HG02678 (cell line): ENCODE measurements around the gene CCDC68.
A peak's percentile ranks its signal among the peaks of the same experiment; 100 is the strongest.
"Not testable (repeated sequence)": the region's sequence is repeated elsewhere in the genome, so short reads cannot be mapped to it uniquely, and the experiment has no call there.

ENCODE experiments used
- ATAC-seq: cut with Tn5 transposase; IDR thresholded peaks from one replicate; pipeline ENCODE4 v1.9.1; 2021; ENCODE audit warnings: mild to moderate bottlenecking, moderate library complexity; ENCODE audit not compliant: unreplicated experiment

The CCDC68 gene

DNA sequence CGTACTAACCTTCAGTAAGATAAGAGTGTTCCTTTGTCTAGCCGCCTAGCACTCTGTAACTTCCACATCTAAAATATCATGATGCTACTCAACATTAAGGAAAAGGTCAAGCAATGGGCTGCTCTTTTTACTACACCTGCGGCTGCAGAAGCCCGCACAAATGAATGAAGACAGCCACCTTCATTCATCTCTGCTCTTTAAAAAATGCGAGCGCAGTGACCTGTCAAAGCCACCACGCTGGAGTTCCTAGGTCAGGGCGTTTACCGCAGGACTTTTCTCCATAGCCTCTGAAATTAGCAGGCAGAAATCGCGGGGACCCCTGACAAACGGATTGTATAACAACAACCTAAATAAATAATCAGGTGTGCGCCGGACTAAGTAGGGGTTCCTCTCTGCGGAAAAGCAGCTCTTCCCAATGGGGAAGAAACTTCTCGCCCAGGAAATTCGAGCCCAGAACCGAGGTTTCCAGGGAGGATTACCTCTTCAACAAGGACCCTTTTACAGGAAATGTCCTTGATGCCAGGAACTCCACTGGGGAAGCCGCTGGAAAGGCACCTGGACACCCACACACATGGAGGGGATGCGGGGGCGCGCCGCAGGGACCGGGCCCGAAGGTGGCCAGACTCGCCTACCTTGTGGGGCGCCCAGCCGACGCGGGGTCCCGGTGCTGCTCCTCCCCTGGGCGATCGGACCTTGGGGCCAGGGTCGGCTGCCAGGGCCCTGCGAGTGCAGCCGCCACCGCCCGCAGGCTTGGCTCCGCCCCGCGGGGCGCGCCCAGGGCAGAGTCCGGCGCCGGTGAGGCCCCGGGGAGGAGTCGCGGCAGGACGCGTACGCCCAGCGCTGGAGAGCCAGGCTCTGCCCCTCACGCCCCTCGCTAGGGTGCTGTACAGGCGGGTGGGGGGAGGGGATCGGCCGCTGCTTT, at the start of gene CCDC68:
Gene CCDC68 (minus strand): TSS at position 758 of the 922 bp plus-strand sequence. CDS start 16,670 bp downstream, outside the sequence.
- ATAC-seq: no peak

DNA sequence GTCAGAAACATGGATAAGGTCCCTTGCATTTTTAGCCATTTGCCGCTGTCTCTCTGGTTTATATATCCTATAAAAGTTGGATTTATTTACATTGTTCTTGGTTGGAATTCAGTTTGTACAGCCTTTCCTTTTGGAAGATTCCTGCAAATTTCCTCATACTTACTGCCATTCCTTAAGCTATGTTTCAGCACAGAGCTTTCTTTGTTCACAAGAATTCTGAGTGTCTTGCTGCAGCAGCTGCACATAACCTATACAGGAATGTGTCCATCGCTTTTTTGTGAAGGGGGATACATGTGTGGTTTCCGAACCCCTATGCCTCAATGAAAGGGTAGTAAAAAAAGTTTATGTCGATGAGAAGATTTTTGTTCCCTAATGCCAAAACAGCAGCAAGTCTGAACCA, 48.3 kb upstream of the CCDC68 start:
- ATAC-seq: no peak

DNA sequence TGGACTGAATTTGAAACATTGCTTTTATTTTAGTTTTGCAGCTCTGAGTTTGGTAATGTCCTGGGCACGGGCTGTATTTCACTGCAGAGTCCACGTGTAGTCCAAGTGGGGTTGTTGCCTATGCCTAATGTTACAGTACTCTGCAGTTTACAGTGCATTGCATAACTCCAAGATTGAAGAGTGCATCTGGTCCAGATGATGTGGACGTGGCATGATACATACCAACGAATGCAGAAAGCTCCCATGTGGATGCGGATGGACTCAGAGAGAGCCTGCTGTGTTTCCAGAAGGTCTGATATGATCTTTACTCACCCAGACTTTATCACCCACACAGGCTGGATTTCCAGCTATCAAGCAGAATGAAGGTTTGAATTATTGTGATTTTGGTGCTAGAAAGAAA, 44.4 kb upstream of the CCDC68 start:
- no peak for ATAC-seq

GRCh38 chr18:55002261-55002660, 43.0 kb upstream of the CCDC68 start:
- ATAC-seq: no peak

DNA sequence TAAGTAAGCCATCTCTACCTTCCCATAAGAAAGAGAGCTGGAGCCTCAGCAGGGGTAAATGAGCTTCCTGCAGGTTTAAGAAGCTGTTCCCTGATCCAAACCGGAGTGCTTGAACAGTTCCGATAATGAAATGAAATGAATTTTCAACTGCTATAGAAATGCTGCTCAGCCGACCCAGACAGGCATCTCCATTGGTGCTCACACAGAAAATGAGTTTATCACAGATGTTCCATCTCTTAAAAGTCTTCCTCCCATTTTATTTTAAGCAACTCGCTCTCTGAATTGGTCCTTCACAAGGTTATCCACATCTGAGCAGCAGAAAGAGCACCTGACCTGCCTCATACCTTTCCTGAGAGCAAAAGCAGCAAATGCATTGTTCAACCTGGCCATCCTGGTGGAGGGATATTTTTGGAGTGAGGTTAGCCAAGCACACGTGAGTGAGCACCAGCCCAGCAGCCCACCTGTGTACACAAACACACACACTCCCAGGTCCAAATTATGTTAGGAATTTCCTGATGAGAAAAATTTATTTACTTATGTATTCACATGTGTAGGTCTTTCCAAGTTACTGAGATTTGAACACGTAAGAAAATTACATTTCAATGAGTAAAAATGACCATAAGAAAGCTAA, 42.2 kb upstream of the CCDC68 start:
- ATAC-seq: no peak

- no peak for ATAC-seq
These were observed 41.3 kb upstream of the CCDC68 start for GRCh38 chr18:55000529-55000928.

- ATAC-seq: no peak
These were observed 39.8 kb upstream of the CCDC68 start for GRCh38 chr18:54999016-54999415.

DNA sequence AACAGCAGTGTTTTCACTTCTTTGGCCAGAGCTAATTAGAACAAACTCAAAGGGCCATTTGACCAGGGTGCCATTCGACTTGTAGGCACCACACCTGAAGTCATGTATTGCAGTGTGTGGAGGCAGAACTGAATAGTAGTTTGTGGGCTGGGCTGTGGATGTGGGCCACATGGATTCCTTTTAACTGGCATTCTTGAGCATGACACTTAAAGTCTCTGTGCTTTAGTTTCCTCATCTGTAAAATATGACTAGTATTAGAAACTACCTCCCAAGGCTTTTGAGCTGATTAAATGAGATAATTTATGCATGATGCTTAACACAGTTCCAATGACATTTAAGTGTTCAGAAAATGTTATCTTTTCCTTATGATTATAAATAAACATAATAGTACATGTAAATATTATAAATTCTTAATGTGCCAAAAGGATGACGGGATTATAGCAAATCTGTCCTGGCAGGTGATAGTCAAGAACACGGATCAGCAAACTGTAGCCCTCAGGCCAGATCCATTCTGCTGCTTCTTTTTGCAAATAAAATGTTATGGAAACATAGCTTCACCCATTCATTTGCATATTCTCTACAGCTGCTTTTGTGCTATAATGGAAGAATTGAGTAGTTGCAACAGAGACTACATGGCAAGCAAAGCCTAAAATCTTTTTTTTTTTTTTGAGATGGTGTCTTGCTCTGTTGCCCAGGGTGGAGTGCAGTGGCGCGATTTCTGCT, 36.3 kb upstream of the CCDC68 start:
- no peak for ATAC-seq

GRCh38 chr18:54991981-54992380, 32.7 kb upstream of the CCDC68 start:
- no peak for ATAC-seq

- no peak for ATAC-seq
These were observed 25.6 kb upstream of the CCDC68 start for GRCh38 chr18:54984908-54985307.

GRCh38 chr18:54983791-54984190, 24.5 kb upstream of the CCDC68 start:
- no peak for ATAC-seq

- peak; percentile 84 for ATAC-seq
These were observed 23.9 kb upstream of the CCDC68 start for GRCh38 chr18:54983041-54983686.

- ATAC-seq: no peak
These were observed 21.8 kb upstream of the CCDC68 start for GRCh38 chr18:54981076-54981475.

DNA sequence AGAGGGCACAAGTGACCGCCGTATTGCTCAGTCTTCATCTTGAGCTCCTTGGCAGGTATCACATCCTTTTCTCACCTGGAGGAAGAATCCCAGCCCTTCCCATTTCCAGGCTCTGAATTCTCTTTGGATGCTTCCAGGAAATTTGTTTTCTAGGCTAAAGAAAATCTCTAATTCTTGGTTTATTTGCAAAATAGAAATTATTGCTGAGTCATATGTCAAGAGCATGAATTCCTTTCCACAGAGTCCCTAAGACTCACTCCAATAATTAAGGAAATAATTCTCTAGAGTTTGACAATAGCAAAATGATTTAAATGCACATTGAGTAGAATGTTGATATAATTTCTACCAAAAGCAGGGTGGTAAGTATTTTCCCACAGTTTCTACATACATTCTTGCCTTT, 16.3 kb upstream of the CCDC68 start:
- ATAC-seq: no peak

DNA sequence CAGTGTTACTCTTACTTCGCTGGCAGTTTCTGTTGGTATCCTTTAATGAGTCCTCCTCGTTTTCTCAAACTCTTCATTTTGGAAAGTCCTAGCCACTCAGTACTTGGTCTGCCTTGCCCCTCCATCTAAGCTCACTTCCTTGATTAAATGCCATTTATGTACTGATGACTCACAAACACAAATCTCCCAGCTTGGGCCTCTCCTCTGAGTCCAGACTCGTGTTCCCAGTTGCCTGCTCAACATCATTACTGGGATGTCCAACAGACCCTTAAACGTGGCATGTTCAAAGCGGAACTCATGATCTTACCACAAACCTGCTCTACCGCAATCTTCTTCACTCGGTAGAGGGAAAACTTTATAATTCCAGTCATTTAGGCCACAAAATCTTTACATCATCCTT, 13.8 kb upstream of the CCDC68 start:
- ATAC-seq: no peak

- no peak for ATAC-seq
These were observed 9.5 kb upstream of the CCDC68 start for GRCh38 chr18:54968807-54969206.

- not testable (repeated sequence) for ATAC-seq
These were observed 9.0 kb upstream of the CCDC68 start for GRCh38 chr18:54968237-54968636.

- no peak for ATAC-seq
These were observed 8.5 kb upstream of the CCDC68 start for GRCh38 chr18:54967786-54968185.

GRCh38 chr18:54964741-54965140, 5.5 kb upstream of the CCDC68 start:
- ATAC-seq: no peak

DNA sequence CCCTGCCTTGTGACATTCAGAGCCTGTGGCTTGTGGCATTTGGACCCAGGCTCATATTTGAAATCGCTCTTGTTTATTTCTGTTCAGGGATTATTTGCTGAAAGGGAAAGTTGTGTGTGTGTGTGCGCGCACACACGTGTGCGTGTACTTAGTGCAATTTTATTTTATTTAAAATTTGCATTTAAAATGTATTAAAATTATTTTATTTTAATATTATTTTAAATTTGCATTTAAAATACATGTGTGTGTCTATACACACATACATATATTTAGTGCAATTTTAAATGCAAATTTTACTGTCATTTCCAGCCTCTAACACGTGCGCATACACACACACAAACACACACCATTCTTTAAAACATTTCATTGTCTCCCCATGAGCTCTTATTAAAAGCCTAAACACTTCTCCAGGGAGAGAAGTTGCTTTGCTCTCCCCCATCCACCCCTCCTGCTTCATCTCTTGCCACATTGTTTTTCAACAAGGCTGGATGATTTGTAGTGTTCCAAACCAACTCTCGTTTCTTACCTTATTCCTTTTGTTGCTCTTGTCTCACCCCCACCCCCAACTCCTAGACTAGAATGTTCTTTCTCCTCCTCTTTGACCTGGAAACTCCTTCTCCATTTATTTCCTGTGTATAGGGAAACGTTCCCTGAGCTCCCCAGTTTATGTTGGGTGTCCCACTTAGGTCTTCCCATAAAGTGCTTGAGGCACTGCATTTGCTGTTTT, 3.8 kb upstream of the CCDC68 start:
- ATAC-seq: no peak
